A549 (cell line): ENCODE results near the gene TIMM44.

Source experiments
- ATOH8 ChIP-seq: fragments of 250-450 bp; sonication (Bioruptor Pico); IDR thresholded peaks from 2 replicates; pipeline ENCODE4 v1.5.0; 2020; ENCODE audit warnings: low read depth, mild to moderate bottlenecking, moderate library complexity
- CBX8 ChIP-seq: fragments of 200-600 bp; sonication (generic); IDR thresholded peaks from 2 replicates; pipeline ENCODE4 v1.6.1; 2016
- CTCF ChIP-seq: fragments of >200 bp; sonication (Bioruptor Twin); formaldehyde crosslinking; IDR thresholded peaks from 3 replicates; pipeline ENCODE4 v1.5.1; 2016
- E2F6 ChIP-seq: IDR thresholded peaks from 2 replicates; pipeline ENCODE4 v1.6.1; 2012; ENCODE audit warnings: low read depth, borderline replicate concordance
- MYC ChIP-seq: IDR thresholded peaks from 2 replicates; pipeline ENCODE4 v1.6.1; 2012; ENCODE audit warnings: mild to moderate bottlenecking, inconsistent platforms, low read length, improper control_type of control experiment, borderline replicate concordance
- RNF2 ChIP-seq: fragments of 200-600 bp; sonication (generic); IDR thresholded peaks from 2 replicates; pipeline ENCODE4 v1.6.1; 2016; ENCODE audit warnings: low read depth, mild to moderate bottlenecking, antibody characterized with exemption, moderate library complexity, borderline replicate concordance
- ZNF302 ChIP-seq: fragments of 250-450 bp; sonication (Bioruptor Pico); IDR thresholded peaks from 2 replicates; pipeline ENCODE4 v1.9.0; 2021; ENCODE audit warnings: inconsistent platforms, mild to moderate bottlenecking, moderate library complexity

- no peak for TF ChIP-seq E2F6
- no peak for TF ChIP-seq CTCF
- no peak for TF ChIP-seq MYC
- TF ChIP-seq ZNF302 (CRISPR knock-in tag): no peak
- TF ChIP-seq CBX8: no peak
- no peak for TF ChIP-seq ATOH8 (CRISPR knock-in tag)
- TF ChIP-seq RNF2: no peak
Observed at GRCh38 chr19:7918615-7919421, 24.6 kb downstream of the TIMM44 start.
